Mucosa of descending colon (tissue), 3 donors: ENCODE results near the gene TNIP2. TPM values are rescaled to one million over a fixed set of nuclear protein-coding genes. Genes with fewer than 3 reads are reported as not detected.

Source experiments
- ATAC-seq: fragments of 200-7000 bp; cut with Tn5 transposase; one replicate; pipeline ENCODE4 v1.9.1; 2020; ENCODE audit warnings: mild to moderate bottlenecking, moderate library complexity
- DNase-seq, 3 donors: peaks; one replicate each; pipeline ENCODE4 v3.0.0-alpha.2; 2020
- H3K36me3 ChIP-seq: fragments of 200-600 bp; one replicate; pipeline ENCODE4 v1.8.0; 2021; ENCODE audit warnings: low read depth, mild to moderate bottlenecking
- H3K4me1 ChIP-seq: fragments of 200-600 bp; one replicate; pipeline ENCODE4 v1.8.0; 2021; ENCODE audit warnings: low read depth, mild to moderate bottlenecking
- H3K4me3 ChIP-seq: fragments of 200-600 bp; one replicate; pipeline ENCODE4 v1.8.0; 2021; ENCODE audit warnings: mild to moderate bottlenecking
- H3K9me3 ChIP-seq: fragments of 200-600 bp; one replicate; pipeline ENCODE4 v1.8.0; 2021; ENCODE audit warnings: mild to moderate bottlenecking
- CTCF ChIP-seq: fragments of 200-600 bp; IDR thresholded peaks from one replicate; pipeline ENCODE4 v1.8.0; 2022; ENCODE audit warnings: antibody characterized with exemption, mild to moderate bottlenecking
- intact Hi-C, 2 donors: fragments of 100-400 bp; cut with DNase I in 1 of 2; cut with micrococcal nuclease in 1 of 2; formaldehyde crosslinking; loops; one replicate each; pipeline versions ENCODE4 v1.11.0 to v1.11.1; 2022; cut with DNase I, micrococcal nuclease
- total RNA-seq, 3 donors: library from RNA; stranded (reverse); fragmentation: NEBNext Ultra II Directional in 2 of 3; extraction: Animal tissue kit (Norgen Biotek cat#: 25700) in 2 of 3; gene quantifications; one replicate each; pipeline versions ENCODE4 v1.2.1 to v1.2.4, GENCODE V29; 2021 to 2023
- donor health status: DM: no; HTN: no; CAD: no; lungs with moderate emphysema.
- donor health status: DM: no; HTN: no; CAD: no.
- donor health status: DM: no; HTN: yes; CAD: no.

TNIP2 gene
- total RNA-seq, 3 donors from 2014 or later = 50.3 to 51.5 (median 51.2) TPM

GRCh38 chr4:2788532-2789103, 32.5 kb upstream of the TNIP2 start:
- TF ChIP-seq CTCF = no peak
- Histone ChIP-seq H3K36me3 (no peaks in the 10 kb centered on the region), H3K4me1 (peaks cover 21% of the 10 kb centered on the region), H3K4me3 (no peak overlapping the region), H3K9me3 (no peaks in the 10 kb centered on the region)
- ATAC-seq = no peak
- peak in 2 of 3 donors; percentile 7 to 58 for DNase-seq
- intact Hi-C loops = loop anchor here in 1 of 2 donors (10.0 kb wide), 1 partner anchor 76 kb away; no protein-coding TSS in a partner anchor

- ATAC-seq = no peak
- intact Hi-C loops = loop anchor here in 1 of 2 donors (10.0 kb wide), 1 partner anchor 77 kb away; no protein-coding TSS in a partner anchor
- H3K4me1 ChIP-seq = peaks cover 21% of the 10 kb centered on the region
These were observed 32.0 kb upstream of the TNIP2 start for GRCh38 chr4:2788101-2788500.

GRCh38 chr4:2787230-2788100, 31.3 kb upstream of the TNIP2 start:
- intact Hi-C loops = loop anchor here in 1 of 2 donors (10.0 kb wide), 1 partner anchor 77 kb away; no protein-coding TSS in a partner anchor
- Histone ChIP-seq H3K9me3 (no peaks in the 10 kb centered on the region), H3K4me1 (peaks cover 18% of the 10 kb centered on the region), H3K4me3 (no peak overlapping the region), H3K36me3 (no peaks in the 10 kb centered on the region)
- no peak for TF ChIP-seq CTCF
- ATAC-seq (peak; percentile 55), DNase-seq (peak in 2 of 3 donors; percentile 47 to 76)

More at GRCh38 chr4:2788101-2788500, 32.0 kb upstream of the TNIP2 start:
- DNase-seq = no peak
- no peak overlapping the region for H3K4me3 ChIP-seq
- H3K9me3 ChIP-seq = no peaks in the 10 kb centered on the region
- no peaks in the 10 kb centered on the region for H3K36me3 ChIP-seq
- no peak for TF ChIP-seq CTCF

- no peak for TF ChIP-seq CTCF
These were observed 30.7 kb upstream of the TNIP2 start for GRCh38 chr4:2786794-2787229.

GRCh38 chr4:2786152-2786671, 30.1 kb upstream of the TNIP2 start:
- intact Hi-C loops = loop anchor here in 1 of 2 donors (10.0 kb wide), 1 partner anchor 79 kb away; no protein-coding TSS in a partner anchor
- Histone ChIP-seq H3K4me1 (peaks cover 14% of the 10 kb centered on the region), H3K9me3 (no peaks in the 10 kb centered on the region), H3K36me3 (no peaks in the 10 kb centered on the region), H3K4me3 (no peak overlapping the region)
- DNase-seq = peak in 2 of 3 donors; percentile 23 to 62
- peak; percentile 4 for ATAC-seq
- TF ChIP-seq CTCF = no peak

More at GRCh38 chr4:2786794-2787229, 30.7 kb upstream of the TNIP2 start:
- intact Hi-C loops = loop anchor here in 1 of 2 donors (10.0 kb wide), 1 partner anchor 78 kb away; no protein-coding TSS in a partner anchor
- H3K4me1 ChIP-seq = peaks cover 15% of the 10 kb centered on the region
- no peaks in the 10 kb centered on the region for H3K36me3 ChIP-seq
- DNase-seq (no peak), ATAC-seq (no peak)
- H3K9me3 ChIP-seq = no peaks in the 10 kb centered on the region
- H3K4me3 ChIP-seq = no peak overlapping the region
